Peyer's patch (tissue), 4 donors: ENCODE results near the gene EXOG.

Experiments
- POLR2A ChIP-seq, 2 donors: fragments of 450-650 bp; IDR thresholded peaks; one replicate each; pipeline ENCODE4 v1.5.1; 2017; ENCODE audit warnings: antibody characterized with exemption in 2 of 2, mild to moderate bottlenecking in 2 of 2, moderate library complexity in 2 of 2
- TF ChIP-seq, protein P1 (sequence below), 6 experiments: fragments of 450-650 bp in 4 of 6; fragments of 200-600 bp in 2 of 6; sonication (generic) in 1 of 6; IDR thresholded peaks; one replicate each; pipeline ENCODE4 v1.5.1; 2017 to 2019; ENCODE audit warnings: antibody characterized with exemption in 6 of 6, mild to moderate bottlenecking in 3 of 6, moderate library complexity in 1 of 6

DNA sequence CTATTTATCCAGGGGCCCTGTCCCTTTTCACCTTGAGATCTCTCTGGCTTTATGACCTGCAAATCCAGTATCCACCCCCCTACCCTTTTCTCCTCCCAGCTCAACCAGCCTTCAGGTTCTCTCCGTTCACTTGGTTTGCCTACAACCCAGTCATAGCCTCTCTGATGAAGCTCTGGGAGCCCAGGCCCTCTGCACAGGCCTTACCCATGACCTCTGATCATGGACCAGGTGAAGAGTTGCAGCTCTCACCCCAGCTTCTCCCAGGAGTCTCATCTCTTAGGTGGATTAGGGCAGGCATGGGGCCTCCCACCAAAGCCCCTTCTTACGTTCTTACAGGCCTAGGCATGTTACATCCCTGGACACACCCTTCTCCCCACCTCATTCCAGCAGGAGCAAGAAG lies 59.8 kb downstream of the EXOG start:
- TF ChIP-seq POLR2A (IDR thresholded peaks at IDR 0.05): no peak
- TF ChIP-seq, protein P1, sequence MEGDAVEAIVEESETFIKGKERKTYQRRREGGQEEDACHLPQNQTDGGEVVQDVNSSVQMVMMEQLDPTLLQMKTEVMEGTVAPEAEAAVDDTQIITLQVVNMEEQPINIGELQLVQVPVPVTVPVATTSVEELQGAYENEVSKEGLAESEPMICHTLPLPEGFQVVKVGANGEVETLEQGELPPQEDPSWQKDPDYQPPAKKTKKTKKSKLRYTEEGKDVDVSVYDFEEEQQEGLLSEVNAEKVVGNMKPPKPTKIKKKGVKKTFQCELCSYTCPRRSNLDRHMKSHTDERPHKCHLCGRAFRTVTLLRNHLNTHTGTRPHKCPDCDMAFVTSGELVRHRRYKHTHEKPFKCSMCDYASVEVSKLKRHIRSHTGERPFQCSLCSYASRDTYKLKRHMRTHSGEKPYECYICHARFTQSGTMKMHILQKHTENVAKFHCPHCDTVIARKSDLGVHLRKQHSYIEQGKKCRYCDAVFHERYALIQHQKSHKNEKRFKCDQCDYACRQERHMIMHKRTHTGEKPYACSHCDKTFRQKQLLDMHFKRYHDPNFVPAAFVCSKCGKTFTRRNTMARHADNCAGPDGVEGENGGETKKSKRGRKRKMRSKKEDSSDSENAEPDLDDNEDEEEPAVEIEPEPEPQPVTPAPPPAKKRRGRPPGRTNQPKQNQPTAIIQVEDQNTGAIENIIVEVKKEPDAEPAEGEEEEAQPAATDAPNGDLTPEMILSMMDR (IDR thresholded peaks at IDR 0.05): no peak
